Endothelial cell of umbilical vein (primary cell): Measurements from ENCODE around the gene CACNA1B. TPM values are rescaled to one million over a fixed set of nuclear protein-coding genes. Genes with fewer than 3 reads are reported as not detected.

Experiments used
- BruUV-seq: library from RNA; stranded (reverse); fragments of 400-500 nt; replicated peaks from 2 replicates; lab custom pipeline; 2021; lab: Mats Ljungman, UMichigan
- CTCF ChIA-PET: fragments of 300-600, 350-600 bp; sonication (Branson Sonifier 250); formaldehyde crosslinking; loops from one replicate; lab custom pipeline; 2021; ENCODE audit warnings: antibody characterized with exemption, inconsistent platforms; lab: Charles Lee
- POLR2A ChIA-PET: fragments of 300-600, 350-600 bp; sonication (Branson Sonifier 250); formaldehyde crosslinking; loops from one replicate; lab custom pipeline; 2021; ENCODE audit warnings: antibody characterized with exemption, inconsistent platforms; lab: Charles Lee
- DNase-seq: peaks from one replicate; pipeline ENCODE4 v3.0.0-alpha.2; 2011; ENCODE audit warnings: low read depth, low spot score
- FAIRE-seq: peaks from 2 replicates; lab custom pipeline; 2011; peaks lifted over from hg19 to GRCh38; lab: Jason Lieb, UNC
- H2AFZ ChIP-seq: 2 replicates; pipeline ENCODE4 v1.6.0; 2012; ENCODE audit warnings: low read depth, low read length, control low read depth, inconsistent platforms
- H3K27ac ChIP-seq: 2 replicates; pipeline ENCODE4 v1.5.1; 2011; ENCODE audit warnings: low read depth, mild to moderate bottlenecking, control low read depth, low read length, moderate library complexity; ENCODE audit not compliant: insufficient read depth
- H3K27me3 ChIP-seq, 2 experiments: 2 replicates each; pipeline versions ENCODE4 v1.6.0 to v1.6.1; 2011; ENCODE audit warnings: low read length in 2 of 2, mixed read lengths in 1 of 2; ENCODE audit not compliant: control insufficient read depth in 2 of 2, insufficient read depth in 2 of 2
- H3K36me3 ChIP-seq, 2 experiments: 2 replicates in 1 of 2; 3 replicates in 1 of 2; pipeline ENCODE4 v1.5.1; 2011; ENCODE audit warnings: low read length in 2 of 2, mild to moderate bottlenecking in 1 of 2, moderate library complexity in 1 of 2; ENCODE audit not compliant: control insufficient read depth in 2 of 2, insufficient read depth in 2 of 2; ENCODE audit errors: extremely low read depth in 1 of 2
- H3K4me1 ChIP-seq: 3 replicates; pipeline ENCODE4 v1.5.1; 2011; ENCODE audit warnings: mild to moderate bottlenecking, low read length; ENCODE audit not compliant: control insufficient read depth, insufficient read depth; ENCODE audit errors: extremely low read depth
- H3K4me2 ChIP-seq: 2 replicates; pipeline ENCODE4 v1.6.1; 2011; ENCODE audit warnings: low read length, control low read depth, mixed read lengths; ENCODE audit not compliant: insufficient read depth
- H3K4me3 ChIP-seq, 3 experiments: fragments of 200-600 bp in 1 of 3; sonication (generic), shearing (Covaris generic) in 1 of 3; replicated peaks in 1 of 3; 2 replicates each; pipeline ENCODE4 v1.5.1; 2011 to 2016; ENCODE audit warnings: control low read depth in 3 of 3, low read length in 3 of 3, mild to moderate bottlenecking in 2 of 3, inconsistent platforms in 1 of 3, low read depth in 1 of 3, moderate library complexity in 1 of 3; ENCODE audit not compliant: insufficient read depth in 1 of 3
- H3K79me2 ChIP-seq: 2 replicates; pipeline ENCODE4 v1.6.0; 2012; ENCODE audit warnings: low read length, inconsistent platforms; ENCODE audit not compliant: control insufficient read depth, insufficient read depth
- H3K9ac ChIP-seq: replicated peaks from 2 replicates; pipeline ENCODE3; 2011; ENCODE audit warnings: low read length, control low read depth; ENCODE audit not compliant: insufficient read depth; ENCODE audit errors: extremely low read depth
- H3K9me1 ChIP-seq: replicated peaks from 3 replicates; pipeline ENCODE4 v1.6.0; 2011; ENCODE audit warnings: mild to moderate bottlenecking, low read length; ENCODE audit not compliant: control insufficient read depth, insufficient read depth; ENCODE audit errors: extremely low read depth
- H3K9me3 ChIP-seq: replicated peaks from 2 replicates; pipeline ENCODE4 v1.5.1; 2012; ENCODE audit warnings: low read length, inconsistent platforms; ENCODE audit not compliant: control insufficient read depth, insufficient read depth
- H4K20me1 ChIP-seq: replicated peaks from 2 replicates; pipeline ENCODE3; 2011; ENCODE audit warnings: mild to moderate bottlenecking, low read length; ENCODE audit not compliant: control insufficient read depth, insufficient read depth; ENCODE audit errors: extremely low read depth
- CTCF ChIP-seq, 2 donors: IDR thresholded peaks; 1 replicate in 1 of 2; 2 replicates in 1 of 2; pipeline ENCODE4 v1.5.1; 2011; ENCODE audit warnings: low read length in 2 of 2, mild to moderate bottlenecking in 2 of 2, moderate library complexity in 2 of 2, control low read depth in 1 of 2, inconsistent platforms in 1 of 2, low read depth in 1 of 2; ENCODE audit not compliant: insufficient read depth in 1 of 2; ENCODE audit errors: extremely low read depth in 1 of 2
- GATA2 ChIP-seq: IDR thresholded peaks from 2 replicates; pipeline ENCODE4 v1.7.0; 2011; ENCODE audit warnings: low read depth, mild to moderate bottlenecking, moderate library complexity, mixed read lengths, low read length; ENCODE audit not compliant: insufficient read length, insufficient read depth
- JUN ChIP-seq: IDR thresholded peaks from 2 replicates; pipeline ENCODE4 v1.6.1; 2011; ENCODE audit warnings: borderline replicate concordance, low read depth; ENCODE audit not compliant: insufficient read length, insufficient read depth
- MAX ChIP-seq: IDR thresholded peaks from 2 replicates; pipeline ENCODE4 v1.6.1; 2011; ENCODE audit not compliant: insufficient read depth, insufficient read length
- MYC ChIP-seq: IDR thresholded peaks from one replicate; pipeline ENCODE4 v1.6.1; 2011; ENCODE audit warnings: mild to moderate bottlenecking, low read depth, low read length
- POLR2AphosphoS5 ChIP-seq: IDR thresholded peaks from 2 replicates; pipeline ENCODE4 v1.6.1; 2012; ENCODE audit warnings: low read depth, mild to moderate bottlenecking, control low read depth, low read length, moderate library complexity; ENCODE audit not compliant: insufficient read depth
- dilution Hi-C: fragments of 300-500 bp; cut with MboI; formaldehyde crosslinking; loops from one replicate; pipeline ENCODE4 v1.15.0; 2019; ENCODE audit warnings: low sequenced_read_pairs; ENCODE audit not compliant: extremely low pct_ligation_motif_present
- intact Hi-C: fragments of 100-400 bp; cut with micrococcal nuclease; formaldehyde crosslinking; loops from one replicate; pipeline ENCODE4 v1.10.0; 2022
- polyA plus RNA-seq, 4 experiments: library from polyadenylated mRNA; depleted of rRNA in 3 of 4; stranded (reverse) in 3 of 4; unstranded in 1 of 4; fragments of >200 nt; gene quantifications; 2 replicates each; pipeline versions ENCODE4 v1.2.1 to v1.2.3, GENCODE V29; 2011 to 2012; ENCODE audit warnings: missing spikeins in 1 of 4
- total RNA-seq: library from RNA; stranded (reverse); gene quantifications from 2 replicates; pipeline ENCODE4 v1.2.3, GENCODE V29; 2021

CACNA1B gene
- total and polyA plus RNA-seq, 2 donors (not counting 3 experiments of a cell fraction or from before 2014, with no cell fraction given) = 0.11 to 0.41 TPM

- H4K20me1 ChIP-seq = no peaks in the 10 kb centered on the region
- no peak overlapping the region for H3K4me3 ChIP-seq
- no peaks in the 10 kb centered on the region for H3K9me3 ChIP-seq
- BruUV-seq = no TSS peak
- TF ChIP-seq MAX (no peak), MYC (no peak), JUN (no peak), POLR2AphosphoS5 (no peak), CTCF (IDR thresholded peaks at IDR 0.05; ENCODE audit: extremely low read depth in 1 of 2, insufficient read depth in 1 of 2, low read depth in 1 of 2, low read length in 2 of 2) (no peak), GATA2 (no peak)
- POLR2A ChIA-PET = no interaction called here
- FAIRE-seq = no peak
- no peak overlapping the region for H2AFZ ChIP-seq
- H3K27ac ChIP-seq = no peak overlapping the region
- intact Hi-C loops = no loop called here
- H3K27me3 ChIP-seq = no peaks in the 10 kb centered on the region
- no peak overlapping the region for H3K4me2 ChIP-seq
- H3K9me1 ChIP-seq = no peaks in the 10 kb centered on the region
- H3K79me2 ChIP-seq = no peaks in the 10 kb centered on the region
- no peak overlapping the region for H3K9ac ChIP-seq
- CTCF ChIA-PET = no interaction called here
- H3K4me1 ChIP-seq = no peaks in the 10 kb centered on the region
- dilution Hi-C loops = no loop called here
- no peak for DNase-seq
- H3K36me3 ChIP-seq = no peaks in the 10 kb centered on the region
These were observed 87.7 kb downstream of the CACNA1B start for GRCh38 chr9:137965177-137965795.
